Testis (tissue), 3 donors: Measurements from ENCODE around the gene JMJD4. TPM values are rescaled to one million over a fixed set of nuclear protein-coding genes. Genes with fewer than 3 reads are reported as not detected.

Experiments
- DNase-seq: peaks from one replicate; pipeline ENCODE4 v3.0.0-alpha.2; 2019
- H3K27ac ChIP-seq, 2 donors: fragments of 200-600 bp; sonication (generic); one replicate each; pipeline ENCODE4 v1.5.1; 2019
- H3K27me3 ChIP-seq: fragments of 200-600 bp; sonication (generic); one replicate; pipeline ENCODE4 v1.5.1; 2019
- H3K36me3 ChIP-seq: fragments of 200-600 bp; sonication (generic); one replicate; pipeline ENCODE4 v1.5.1; 2017; ENCODE audit warnings: low read depth; ENCODE audit errors: missing control alignments
- H3K4me1 ChIP-seq: fragments of 200-600 bp; sonication (generic); one replicate; pipeline ENCODE4 v1.5.1; 2019
- H3K4me3 ChIP-seq, 2 donors: fragments of 200-600 bp; sonication (generic); one replicate each; pipeline ENCODE4 v1.5.1; 2017 to 2019
- H3K9me3 ChIP-seq: fragments of 200-600 bp; sonication (generic); one replicate; pipeline ENCODE4 v1.5.1; 2017
- CTCF ChIP-seq, 3 experiments: fragments of 450-650 bp in 2 of 3; fragments of 200-600 bp in 1 of 3; sonication (generic) in 1 of 3; IDR thresholded peaks; one replicate each; pipeline ENCODE4 v1.5.1; 2016 to 2019; ENCODE audit warnings: antibody characterized with exemption in 3 of 3, mild to moderate bottlenecking in 2 of 3, moderate library complexity in 1 of 3
- POLR2A ChIP-seq: fragments of 450-650 bp; IDR thresholded peaks from one replicate; pipeline ENCODE4 v1.6.1; 2017; ENCODE audit warnings: antibody characterized with exemption, mild to moderate bottlenecking, moderate library complexity
- WGBS, 2 donors: methylation state at CpG; one replicate each; pipeline ENCODE4 v1.1.5; 2018; 5-methylcytosine and 5-hydroxymethylcytosine counted together
- intact Hi-C: fragments of 100-400 bp; cut with DNase I; formaldehyde crosslinking; loops from one replicate; pipeline ENCODE4 v1.15.1; 2023; ENCODE audit warnings: low total_unique reads
- polyA plus RNA-seq: library from polyadenylated mRNA; stranded (reverse); fragments of 350-450 nt; fragmentation: Illumina TruSeq; extraction: RNeasy Lipid Tissue Mini Kit (QIAGEN cat#74804); gene quantifications from one replicate; pipeline ENCODE4 v1.2.3, GENCODE V29; 2014; ENCODE audit warnings: low read depth, low replicate concordance; ENCODE audit not compliant: insufficient read depth
- total RNA-seq, 2 donors: library from RNA; depleted of rRNA; stranded (reverse); fragments of >200 nt; gene quantifications; one replicate each; pipeline ENCODE4 v1.2.3, GENCODE V29; 2016

Gene JMJD4
- total and polyA plus RNA-seq, 3 donors from 2014 or later = 33.8 to 36.1 (median 35.2) TPM

DNA sequence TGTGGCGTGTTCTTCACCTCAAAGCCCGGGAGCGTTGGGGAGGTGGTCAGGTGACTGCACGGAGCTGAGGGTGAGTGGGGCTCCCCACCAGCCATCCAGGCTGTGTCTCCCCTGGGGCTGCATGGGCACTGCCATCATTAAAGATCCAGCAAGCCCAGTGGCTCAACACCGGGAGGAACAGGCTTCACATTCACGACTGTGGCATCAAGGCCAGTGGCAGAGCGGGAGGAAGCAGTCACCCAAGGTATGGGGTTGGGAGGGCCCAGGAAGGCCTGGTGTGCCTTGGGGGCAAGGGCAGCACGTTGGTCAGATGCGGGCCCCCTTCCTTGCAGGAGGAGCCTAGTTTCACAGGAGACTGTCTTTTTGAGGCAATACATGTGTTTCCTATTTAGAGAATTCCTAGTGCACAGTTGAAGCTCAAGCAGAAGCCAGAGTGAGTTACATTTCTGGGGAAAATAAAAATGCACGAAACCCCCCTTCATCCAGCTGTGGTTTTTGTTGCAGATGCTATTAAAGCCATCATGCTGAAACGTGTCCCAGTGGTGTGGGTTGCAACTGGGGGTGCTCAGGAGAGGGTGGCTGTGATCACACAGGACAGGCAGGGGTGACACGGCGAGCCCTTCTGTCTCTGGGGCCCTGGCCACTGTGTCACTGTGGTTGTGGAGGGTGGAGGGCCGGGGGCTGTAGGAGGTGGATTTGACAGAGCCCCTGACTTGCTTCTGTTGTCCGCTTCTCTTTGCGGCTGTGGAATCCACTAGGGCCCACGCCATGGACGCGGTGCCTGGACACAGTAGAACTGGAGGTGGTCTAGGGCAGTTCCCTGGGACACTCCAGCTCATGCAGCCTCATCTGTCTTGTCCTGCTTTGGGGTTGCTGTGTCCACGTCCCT is 34.2 kb upstream of the JMJD4 start:
- DNase-seq = no peak
- 92 to 94% methylated on average over 11 to 20 of the region's 20 CpGs for WGBS, 2 donors
- intact Hi-C loops = loop anchor here (10.0 kb wide), 1 partner anchor 854 kb away; no protein-coding TSS in a partner anchor

DNA sequence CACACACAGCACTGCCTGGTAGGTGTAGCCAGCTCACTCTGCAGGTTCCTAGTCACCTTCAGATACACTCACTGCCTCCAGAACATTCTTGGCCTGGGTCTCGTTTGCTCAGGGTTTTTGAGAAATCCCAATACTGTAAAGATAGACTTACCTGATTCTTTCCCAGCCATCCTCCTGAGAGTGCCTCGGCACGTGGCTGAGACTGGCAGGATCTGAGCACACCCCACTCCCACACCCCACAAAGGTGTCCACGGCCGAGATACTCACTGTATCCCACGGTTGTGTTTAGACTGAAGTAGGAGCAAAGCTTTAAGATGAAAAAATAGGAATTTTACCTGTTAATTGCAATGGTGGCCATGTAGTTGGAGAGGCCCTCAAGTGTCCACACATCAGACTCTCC is 33.5 kb upstream of the JMJD4 start:
- Histone ChIP-seq H3K9me3 (no peaks in the 10 kb centered on the region), H3K27me3 (no peaks in the 10 kb centered on the region), H3K4me1 (no peaks in the 10 kb centered on the region), H3K4me3 (no peak overlapping the region), H3K27ac (no peak overlapping the region), H3K36me3 (no peaks in the 10 kb centered on the region)
- intact Hi-C loops = loop anchor here (10.0 kb wide), 1 partner anchor 854 kb away; no protein-coding TSS in a partner anchor
- TF ChIP-seq CTCF (IDR thresholded peaks at IDR 0.05) = no peak
- no peak for TF ChIP-seq POLR2A
- no peak for DNase-seq
- 89 to 96% methylated on average over 6 of the region's 6 CpGs for WGBS, 2 donors

More for the DNA sequence above, 34.2 kb upstream of the JMJD4 start:
- Histone ChIP-seq H3K4me1 (no peaks in the 10 kb centered on the region), H3K4me3 (no peak overlapping the region), H3K9me3 (no peaks in the 10 kb centered on the region), H3K27ac (no peak overlapping the region), H3K36me3 (no peaks in the 10 kb centered on the region), H3K27me3 (no peaks in the 10 kb centered on the region)
- TF ChIP-seq POLR2A (no peak), CTCF (IDR thresholded peaks at IDR 0.05) (no peak)

GRCh38 chr1:227768125-227768439 is 33.0 kb upstream of the JMJD4 start:
- Histone ChIP-seq H3K4me3 (no peak overlapping the region), H3K27me3 (no peaks in the 10 kb centered on the region), H3K4me1 (no peaks in the 10 kb centered on the region), H3K27ac (no peak overlapping the region), H3K9me3 (no peaks in the 10 kb centered on the region), H3K36me3 (no peaks in the 10 kb centered on the region)
- intact Hi-C loops = loop anchor here (10.0 kb wide), 1 partner anchor 853 kb away; no protein-coding TSS in a partner anchor
- WGBS, 2 donors = 85 to 94% methylated on average over 7 of the region's 7 CpGs
- TF ChIP-seq CTCF (IDR thresholded peaks at IDR 0.05) = no peak
- TF ChIP-seq POLR2A = no peak
- DNase-seq = no peak

GRCh38 chr1:227767401-227768124 is 32.5 kb upstream of the JMJD4 start:
- WGBS, 2 donors = 82 to 93% methylated on average over 5 to 6 of the region's 6 CpGs
- TF ChIP-seq CTCF (IDR thresholded peaks at IDR 0.05) = no peak
- TF ChIP-seq POLR2A = no peak
- no peaks in the 10 kb centered on the region for H3K9me3 ChIP-seq

More at GRCh38 chr1:227767401-227768124, 32.5 kb upstream of the JMJD4 start:
- Histone ChIP-seq H3K4me1 (no peaks in the 10 kb centered on the region), H3K4me3 (no peak overlapping the region), H3K27ac (no peak overlapping the region), H3K36me3 (no peaks in the 10 kb centered on the region), H3K27me3 (no peaks in the 10 kb centered on the region)
- intact Hi-C loops = loop anchor here (10.0 kb wide), 1 partner anchor 853 kb away; no protein-coding TSS in a partner anchor
- no peak for DNase-seq
